Measurements from ENCODE around the gene C9orf78.

- TF ChIP-seq CTCF (IDR thresholded peaks at IDR 0.05; ENCODE audit: control extremely low read depth in 1 of 3, insufficient read depth in 1 of 3, low read depth in 1 of 3, low read length in 3 of 3): no peak
- no peak for TF ChIP-seq RFX5 (IDR thresholded peaks at IDR 0.05; ENCODE audit: borderline replicate concordance, low read depth, low read length)
- no peak for TF ChIP-seq EZH2 (IDR thresholded peaks at IDR 0.05; ENCODE audit: low read depth, low read length, severe bottlenecking)
- no peak for TF ChIP-seq BACH1 (IDR thresholded peaks at IDR 0.05; ENCODE audit: low read length)
- TF ChIP-seq GTF2F1 (IDR thresholded peaks at IDR 0.05; ENCODE audit: borderline replicate concordance, low read depth, low read length): no peak
- no peak for TF ChIP-seq TAF7 (optimal IDR thresholded peaks at IDR 0.05; ENCODE audit: borderline replicate concordance, low read depth, low read length)
- TF ChIP-seq SRF (IDR thresholded peaks at IDR 0.05; ENCODE audit: low read depth, low read length): no peak
Observed at GRCh38 chr9:129873563-129874190, 38.6 kb upstream of the C9orf78 start.
